Endothelial cell (in vitro differentiated cells): ENCODE measurements around the gene MARCHF4. TPM values are rescaled to one million over a fixed set of nuclear protein-coding genes. Genes with fewer than 3 reads are reported as not detected.

Source experiments
- DNase-seq: peaks from one replicate; pipeline ENCODE4 v3.0.0; 2021; ENCODE audit warnings: low spot score
- H3K27ac Mint-ChIP-seq: one replicate; pipeline ENCODE4 v1.8.0; 2021; ENCODE audit warnings: mixed read lengths, inconsistent platforms; ENCODE audit not compliant: unreplicated experiment
- H3K27me3 Mint-ChIP-seq: one replicate; pipeline ENCODE4 v1.8.0; 2021; ENCODE audit warnings: mild to moderate bottlenecking, moderate library complexity, mixed read lengths, inconsistent platforms; ENCODE audit not compliant: unreplicated experiment
- H3K36me3 Mint-ChIP-seq: one replicate; pipeline ENCODE4 v1.8.0; 2021; ENCODE audit warnings: mild to moderate bottlenecking, low read depth, mixed read lengths, inconsistent platforms; ENCODE audit not compliant: unreplicated experiment
- H3K4me1 Mint-ChIP-seq: one replicate; pipeline ENCODE4 v1.8.0; 2021; ENCODE audit warnings: mild to moderate bottlenecking, mixed read lengths, inconsistent platforms; ENCODE audit not compliant: unreplicated experiment
- H3K4me3 Mint-ChIP-seq: one replicate; pipeline ENCODE4 v1.8.0; 2021; ENCODE audit warnings: mild to moderate bottlenecking, mixed read lengths, inconsistent platforms; ENCODE audit not compliant: unreplicated experiment
- H3K9me3 Mint-ChIP-seq: one replicate; pipeline ENCODE4 v1.8.0; 2021; ENCODE audit warnings: mixed read lengths, inconsistent platforms; ENCODE audit not compliant: unreplicated experiment
- total RNA-seq: library from RNA; stranded (reverse); fragmentation: NEBNext Ultra II Directional; extraction: Animal tissue kit (Norgen Biotek cat#: 25700); gene quantifications from one replicate; pipeline ENCODE4 v1.2.1, GENCODE V29; 2021; ENCODE audit not compliant: unreplicated experiment
- TF ChIP-seq, protein P1 (sequence below): fragments of 200-600 bp; sonication (generic); IDR thresholded peaks from one replicate; pipeline ENCODE4 v1.5.0; 2021; ENCODE audit warnings: antibody characterized with exemption; ENCODE audit not compliant: unreplicated experiment

The MARCHF4 gene
- total RNA-seq, 1 donor from 2014 or later, result 0.46 TPM

DNA sequence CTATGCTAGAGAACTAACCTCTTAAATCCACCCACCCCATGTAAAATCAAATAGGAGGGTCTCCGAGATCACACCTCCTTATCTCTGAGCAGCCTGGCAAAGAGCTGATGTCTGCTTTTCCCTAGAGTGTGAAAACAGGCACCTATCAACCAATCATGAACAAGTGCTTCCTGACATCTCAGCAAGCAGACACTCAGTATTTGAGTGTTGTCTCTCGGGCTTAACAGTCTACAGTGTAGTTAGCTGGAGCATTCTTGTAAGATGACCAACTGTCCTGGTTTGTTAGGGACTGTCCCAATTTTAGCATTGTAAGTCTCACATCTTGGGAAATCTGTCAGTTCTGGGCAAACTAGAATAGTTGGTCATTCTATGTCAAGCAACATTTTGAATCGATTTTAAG, 26.4 kb downstream of the MARCHF4 start:
- H3K36me3 Mint-ChIP-seq, result no peaks in the 10 kb centered on the region
- peaks cover 9% of the 10 kb centered on the region for H3K27me3 Mint-ChIP-seq
- H3K27ac Mint-ChIP-seq, result no peak overlapping the region
- TF ChIP-seq, protein P1, sequence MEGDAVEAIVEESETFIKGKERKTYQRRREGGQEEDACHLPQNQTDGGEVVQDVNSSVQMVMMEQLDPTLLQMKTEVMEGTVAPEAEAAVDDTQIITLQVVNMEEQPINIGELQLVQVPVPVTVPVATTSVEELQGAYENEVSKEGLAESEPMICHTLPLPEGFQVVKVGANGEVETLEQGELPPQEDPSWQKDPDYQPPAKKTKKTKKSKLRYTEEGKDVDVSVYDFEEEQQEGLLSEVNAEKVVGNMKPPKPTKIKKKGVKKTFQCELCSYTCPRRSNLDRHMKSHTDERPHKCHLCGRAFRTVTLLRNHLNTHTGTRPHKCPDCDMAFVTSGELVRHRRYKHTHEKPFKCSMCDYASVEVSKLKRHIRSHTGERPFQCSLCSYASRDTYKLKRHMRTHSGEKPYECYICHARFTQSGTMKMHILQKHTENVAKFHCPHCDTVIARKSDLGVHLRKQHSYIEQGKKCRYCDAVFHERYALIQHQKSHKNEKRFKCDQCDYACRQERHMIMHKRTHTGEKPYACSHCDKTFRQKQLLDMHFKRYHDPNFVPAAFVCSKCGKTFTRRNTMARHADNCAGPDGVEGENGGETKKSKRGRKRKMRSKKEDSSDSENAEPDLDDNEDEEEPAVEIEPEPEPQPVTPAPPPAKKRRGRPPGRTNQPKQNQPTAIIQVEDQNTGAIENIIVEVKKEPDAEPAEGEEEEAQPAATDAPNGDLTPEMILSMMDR, result no peak
- no peak for DNase-seq
- H3K4me1 Mint-ChIP-seq, result peaks cover 54% of the 10 kb centered on the region
- no peak overlapping the region for H3K4me3 Mint-ChIP-seq
- no peaks in the 10 kb centered on the region for H3K9me3 Mint-ChIP-seq

DNA sequence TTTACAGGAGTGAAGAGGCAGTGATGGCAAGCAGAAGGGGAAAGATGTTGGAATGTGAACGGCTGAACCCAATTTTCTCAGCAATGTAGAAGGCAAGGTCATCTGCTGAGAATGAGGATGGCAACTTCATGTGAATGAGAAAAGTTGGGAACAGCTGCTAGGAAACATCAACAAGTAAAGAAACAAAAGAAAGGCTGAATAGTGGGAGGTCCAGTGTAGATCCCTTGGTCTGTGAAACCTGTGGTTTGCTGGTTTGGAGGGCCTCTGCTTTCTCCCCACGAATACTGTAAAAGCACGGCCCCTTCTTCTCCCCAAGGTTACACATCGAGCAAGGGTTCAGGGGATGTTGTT, 27.4 kb downstream of the MARCHF4 start:
- TF ChIP-seq, protein P1, result no peak
- no peaks in the 10 kb centered on the region for H3K9me3 Mint-ChIP-seq
- peaks cover 64% of the 10 kb centered on the region for H3K4me1 Mint-ChIP-seq
- H3K27ac Mint-ChIP-seq, result peak overlapping the region; percentile 11
- DNase-seq, result no peak
- H3K27me3 Mint-ChIP-seq, result peaks cover 9% of the 10 kb centered on the region
- H3K4me3 Mint-ChIP-seq, result no peak overlapping the region
- no peaks in the 10 kb centered on the region for H3K36me3 Mint-ChIP-seq

DNA sequence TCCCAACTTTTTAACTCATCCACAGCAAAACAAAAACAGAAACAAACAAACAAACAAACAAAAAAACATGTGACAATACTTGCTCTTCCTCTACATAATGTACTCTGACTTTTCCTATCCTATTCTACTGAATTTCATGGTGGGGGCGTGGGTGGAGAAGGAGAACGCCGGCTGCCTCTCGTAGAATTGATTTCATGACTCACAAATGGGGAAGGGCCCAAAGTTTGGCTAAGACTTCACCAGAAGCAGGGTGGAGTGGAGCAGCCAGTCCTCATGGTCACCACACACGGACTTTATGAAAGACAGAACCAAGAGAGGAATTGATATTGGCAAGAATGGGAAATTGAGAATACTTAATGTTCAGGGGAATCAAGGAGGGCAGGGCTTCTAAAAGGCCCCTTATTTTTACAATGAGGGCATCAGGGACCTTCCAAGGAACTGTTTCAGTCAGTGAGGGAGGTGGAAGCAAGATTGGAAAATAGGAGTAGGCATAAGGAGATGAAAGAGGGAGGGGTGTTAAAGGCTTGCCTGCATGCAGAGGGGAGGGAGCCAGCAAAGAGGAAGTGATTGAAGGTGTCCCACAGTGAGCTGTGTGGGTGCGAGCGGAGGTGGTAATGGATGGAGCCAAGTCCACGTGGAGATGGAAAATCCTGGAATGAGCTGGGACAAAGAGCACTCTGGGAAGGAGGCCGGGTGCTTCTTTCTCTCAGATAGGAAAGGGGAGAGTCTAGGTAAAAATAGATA, 27.9 kb downstream of the MARCHF4 start:
- Mint-ChIP-seq H3K27me3 (peaks cover 8% of the 10 kb centered on the region), H3K4me3 (no peak overlapping the region), H3K36me3 (peaks cover 2% of the 10 kb centered on the region), H3K4me1 (peaks cover 67% of the 10 kb centered on the region), H3K27ac (peak overlapping the region; percentile 58), H3K9me3 (no peaks in the 10 kb centered on the region)
- TF ChIP-seq, protein P1, result no peak
- DNase-seq, result no peak

DNA sequence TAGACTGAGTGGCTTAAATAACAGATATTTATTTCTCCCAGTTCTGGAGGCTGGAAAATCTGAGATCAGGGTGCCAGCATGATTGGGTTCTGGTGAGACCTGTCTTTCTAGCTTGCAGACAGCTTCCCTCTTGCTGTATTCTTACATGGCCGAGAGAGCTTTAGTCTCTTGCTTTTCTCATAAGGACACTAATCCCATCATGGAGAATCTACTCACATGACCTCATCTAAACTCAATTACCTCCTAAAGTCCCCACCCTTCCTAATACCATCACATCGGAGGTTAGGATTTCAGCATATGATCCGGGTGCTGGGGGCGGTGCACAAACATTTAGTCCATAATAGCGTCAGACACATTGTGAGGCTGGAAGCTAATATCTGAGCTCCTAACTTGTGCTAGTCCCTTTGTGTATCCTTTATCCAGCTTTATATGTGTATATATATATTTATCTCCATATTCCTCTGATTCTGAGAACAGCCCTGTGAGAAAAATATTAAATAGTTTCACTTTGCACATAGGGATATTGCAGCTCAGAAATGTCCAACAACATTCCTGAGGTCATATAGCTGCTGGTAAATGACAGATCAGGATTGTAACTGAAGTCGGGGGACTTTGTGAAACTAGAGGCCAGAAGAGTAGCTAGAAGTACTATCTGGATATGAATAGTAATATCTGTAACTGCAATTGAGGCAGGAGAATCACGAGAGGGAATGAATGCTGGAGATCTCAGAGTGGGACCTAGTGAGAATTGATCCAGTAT, 28.9 kb downstream of the MARCHF4 start:
- peaks cover 12% of the 10 kb centered on the region for H3K27me3 Mint-ChIP-seq
- no peaks in the 10 kb centered on the region for H3K9me3 Mint-ChIP-seq
- no peak overlapping the region for H3K27ac Mint-ChIP-seq
- peaks cover 4% of the 10 kb centered on the region for H3K36me3 Mint-ChIP-seq
- peaks cover 72% of the 10 kb centered on the region for H3K4me1 Mint-ChIP-seq
- H3K4me3 Mint-ChIP-seq, result no peak overlapping the region
- DNase-seq, result no peak
- TF ChIP-seq, protein P1, result no peak

DNA sequence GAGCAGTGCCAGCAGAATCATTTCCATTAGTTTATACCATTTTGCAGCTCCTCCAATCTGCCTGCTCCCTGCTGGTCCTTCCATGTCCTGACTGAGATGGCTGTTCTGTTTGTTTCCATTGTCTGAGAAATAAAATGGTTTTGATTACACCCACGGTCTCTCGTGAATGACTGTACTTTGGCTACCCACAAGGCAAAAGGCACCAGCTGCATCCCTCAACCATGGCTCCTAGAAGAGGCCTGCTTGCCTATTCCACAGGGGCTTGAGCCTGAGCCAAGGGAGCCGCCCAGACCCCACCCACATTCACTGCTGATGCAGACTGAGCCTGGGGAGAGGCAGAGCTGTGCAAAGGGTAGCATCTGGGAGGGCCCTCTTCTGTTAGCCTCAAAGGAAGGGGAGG, 31.2 kb downstream of the MARCHF4 start:
- Mint-ChIP-seq H3K4me3 (no peak overlapping the region), H3K4me1 (peaks cover 55% of the 10 kb centered on the region), H3K27me3 (peaks cover 11% of the 10 kb centered on the region), H3K9me3 (no peaks in the 10 kb centered on the region), H3K36me3 (peaks cover 4% of the 10 kb centered on the region), H3K27ac (no peak overlapping the region)
- no peak for DNase-seq
- TF ChIP-seq, protein P1, result no peak
